T-helper 1 cell treated with Interleukin-12 subunit alpha and Interleukin-12 subunit beta and Interleukin-4 antibody, amounts not matched to agents 30 ng/mL and 1 ng/mL, for 36 hours (primary cell): ENCODE data around the gene GLCCI1. TPM values are rescaled to one million over a fixed set of nuclear protein-coding genes. Genes with fewer than 3 reads are reported as not detected.
"Not testable (repeated sequence)": the region's sequence is repeated elsewhere in the genome, so short reads cannot be mapped to it uniquely, and the experiment has no call there.

Experiments
- intact Hi-C: fragments of 100-400 bp; cut with micrococcal nuclease; formaldehyde crosslinking; loops from one replicate; pipeline ENCODE4 v1.15.1; 2024
- total RNA-seq: library from RNA; stranded (reverse); gene quantifications from 2 replicates; pipeline ENCODE4 v1.2.3, GENCODE V29; 2022

Gene GLCCI1
- total RNA-seq, 1 donor from 2014 or later = 21.4 TPM

GRCh38 chr7:7984424-7984823 lies 15.8 kb downstream of the GLCCI1 start:
- intact Hi-C loops = no loop called here

- intact Hi-C loops = loop anchor here (5.0 kb wide), 1 partner anchor 139 kb away; no protein-coding TSS in a partner anchor
Measured at GRCh38 chr7:7988706-7989105, 20.1 kb downstream of the GLCCI1 start.

- intact Hi-C loops = loop anchor here (5.0 kb wide), 1 partner anchor 138 kb away; no protein-coding TSS in a partner anchor
Measured at GRCh38 chr7:7989133-7989532, 20.5 kb downstream of the GLCCI1 start.

- intact Hi-C loops = loop anchor here (5.0 kb wide), 1 partner anchor 137 kb away; no protein-coding TSS in a partner anchor
Measured at GRCh38 chr7:7989616-7990440, 21.2 kb downstream of the GLCCI1 start.

- intact Hi-C loops = no loop called here
Measured at GRCh38 chr7:7990441-7990761, 21.8 kb downstream of the GLCCI1 start.

DNA sequence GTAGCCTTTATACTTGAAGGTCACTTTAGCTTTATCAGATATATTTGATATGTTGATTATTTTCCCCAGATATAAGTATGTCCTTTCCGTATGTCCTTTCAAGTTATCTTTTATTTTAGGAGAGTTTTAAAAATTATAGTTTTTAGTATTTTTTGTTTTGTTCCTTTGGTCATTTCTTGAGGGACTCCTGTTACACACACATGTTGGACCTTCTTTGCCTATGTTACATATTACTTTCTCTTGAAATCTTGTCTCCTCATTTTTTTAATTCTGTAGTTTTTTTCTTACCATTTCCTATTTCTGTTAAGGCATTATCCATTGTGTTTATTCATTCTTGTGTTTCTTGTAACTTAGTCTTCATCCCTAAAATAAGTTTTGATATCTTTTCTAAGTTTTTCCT lies 23.9 kb downstream of the GLCCI1 start:
- intact Hi-C loops = no loop called here

DNA sequence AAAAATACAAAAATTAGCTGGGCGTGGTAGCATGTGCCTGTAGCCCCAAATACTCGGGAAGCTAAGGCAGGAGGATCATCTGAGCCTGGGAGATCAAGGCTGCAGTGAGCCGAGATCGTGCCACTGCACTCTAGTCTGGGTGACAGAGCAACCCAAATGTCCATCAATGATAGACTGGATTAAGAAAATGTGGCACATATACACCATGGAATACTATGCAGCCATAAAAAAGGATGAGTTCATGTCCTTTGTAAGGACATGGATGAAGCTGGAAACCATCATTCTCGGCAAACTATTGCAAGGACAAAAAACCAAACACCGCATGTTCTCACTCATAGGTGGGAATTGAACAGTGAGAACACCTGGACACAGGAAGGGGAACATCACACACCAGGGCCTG lies 26.8 kb downstream of the GLCCI1 start:
- intact Hi-C loops = not testable (repeated sequence)

DNA sequence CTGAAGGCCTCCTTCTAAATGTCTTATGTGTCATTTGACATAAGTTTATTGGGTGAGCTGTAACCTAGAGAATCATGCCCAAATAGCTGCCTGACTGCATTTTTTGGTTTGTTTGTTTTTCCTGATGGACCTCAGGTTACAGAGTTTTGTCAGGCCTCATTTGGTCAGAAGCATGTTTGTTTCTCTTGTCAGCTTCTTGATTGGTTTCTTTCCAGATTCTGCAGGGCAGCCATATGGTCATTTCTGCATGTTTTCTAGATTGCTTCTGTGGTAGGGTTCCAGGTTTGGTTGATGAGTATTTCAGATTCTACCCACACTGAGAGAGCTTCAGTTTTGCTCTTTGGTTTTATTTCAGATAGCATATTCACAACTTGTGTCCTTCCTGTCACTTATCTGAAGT lies 28.0 kb downstream of the GLCCI1 start:
- intact Hi-C loops = no loop called here

GRCh38 chr7:8000315-8000941 lies 31.8 kb downstream of the GLCCI1 start:
- intact Hi-C loops = no loop called here

- intact Hi-C loops = no loop called here
Measured at GRCh38 chr7:8003077-8003476, 34.5 kb downstream of the GLCCI1 start.

GRCh38 chr7:8005279-8005678 lies 36.7 kb downstream of the GLCCI1 start:
- intact Hi-C loops = no loop called here

- intact Hi-C loops = no loop called here
Measured at GRCh38 chr7:8014399-8014798, 45.8 kb downstream of the GLCCI1 start.

DNA sequence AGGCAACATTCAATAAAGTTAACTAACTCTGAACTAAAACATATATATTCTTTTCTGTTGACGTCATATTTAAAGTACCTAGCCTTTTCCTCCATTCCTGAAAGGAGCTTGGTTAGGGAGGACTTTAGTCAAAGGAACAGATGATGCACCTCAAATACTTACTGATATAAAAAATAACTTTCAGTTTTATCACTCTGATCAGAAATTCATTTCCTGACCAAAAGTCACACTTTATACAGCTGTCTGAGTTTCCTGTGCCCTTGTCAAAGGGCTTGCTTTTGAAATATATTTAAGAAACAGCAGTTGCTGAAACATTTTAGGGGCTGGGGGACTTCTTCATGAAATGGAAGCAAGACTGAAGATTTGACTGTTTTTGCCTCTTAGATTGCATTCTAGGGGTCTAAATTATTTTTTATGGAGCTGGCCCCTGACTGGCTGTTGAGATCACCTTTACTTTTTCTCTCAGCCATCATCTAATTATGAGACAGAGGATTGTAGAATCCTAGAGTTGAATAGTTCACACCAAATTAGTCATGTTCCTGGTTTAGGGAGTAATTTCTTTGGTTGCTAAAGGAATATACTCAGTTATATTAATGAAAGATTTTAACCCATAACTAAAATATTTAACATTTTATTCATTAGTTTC lies 46.6 kb downstream of the GLCCI1 start:
- intact Hi-C loops = loop anchor here (1.0 kb wide), 1 partner anchor 45 kb away; no protein-coding TSS in a partner anchor

DNA sequence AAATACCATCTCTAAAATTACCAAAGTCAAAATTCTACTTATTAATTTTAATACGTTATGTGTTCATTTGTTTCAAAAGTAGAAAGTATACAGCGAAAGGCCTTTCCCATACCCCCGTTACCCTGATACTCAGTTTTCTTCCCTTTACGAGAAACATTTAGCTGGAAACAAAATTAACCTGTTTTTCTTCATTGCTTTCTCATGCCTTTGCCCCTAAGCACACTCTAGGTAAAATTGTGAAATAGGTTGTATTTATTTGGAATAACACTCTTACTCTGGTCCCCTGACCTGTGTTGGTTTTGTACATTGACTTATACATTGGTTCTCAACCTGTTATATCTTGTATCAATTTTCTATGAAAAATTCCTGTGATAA lies 47.1 kb downstream of the GLCCI1 start:
- intact Hi-C loops = loop anchor here (1.0 kb wide), 1 partner anchor 45 kb away; no protein-coding TSS in a partner anchor

DNA sequence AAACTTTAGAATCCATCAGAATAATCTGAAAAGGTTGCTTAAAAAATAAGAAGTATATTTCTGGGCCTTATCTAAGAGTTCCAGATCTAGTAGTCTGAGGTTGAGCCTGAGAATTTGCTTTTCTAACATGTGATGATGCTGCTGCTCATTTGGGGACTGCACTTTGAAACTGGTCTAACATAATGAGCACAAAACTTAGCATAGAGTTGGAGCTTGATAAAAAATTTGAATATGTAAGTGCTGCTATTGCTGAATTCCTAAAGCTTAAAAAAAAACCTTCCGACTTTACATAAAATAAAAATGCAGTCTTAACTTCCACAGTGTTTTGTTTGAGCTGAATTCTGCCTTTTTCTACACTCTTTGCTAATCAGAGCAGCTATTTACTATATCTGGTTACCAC lies 48.8 kb downstream of the GLCCI1 start:
- intact Hi-C loops = no loop called here

DNA sequence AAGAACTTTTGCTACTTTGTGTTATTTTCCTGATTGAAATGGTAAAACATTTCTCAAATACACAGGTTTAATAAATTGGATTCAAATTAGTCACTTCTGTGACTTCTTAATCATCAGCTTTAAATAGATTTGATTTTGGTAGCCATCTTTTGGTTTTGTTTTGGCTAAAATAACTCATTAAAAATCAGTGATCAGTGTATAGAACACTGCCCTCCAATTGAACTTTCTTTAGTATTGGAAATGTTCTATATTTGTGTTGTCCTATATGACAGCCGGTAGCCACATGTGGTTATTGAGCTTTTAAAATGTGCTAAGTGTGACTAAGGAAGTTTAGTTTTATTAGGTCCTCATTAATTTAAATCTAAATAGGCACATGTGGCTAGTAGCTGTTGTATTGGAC lies 50.4 kb downstream of the GLCCI1 start:
- intact Hi-C loops = no loop called here

DNA sequence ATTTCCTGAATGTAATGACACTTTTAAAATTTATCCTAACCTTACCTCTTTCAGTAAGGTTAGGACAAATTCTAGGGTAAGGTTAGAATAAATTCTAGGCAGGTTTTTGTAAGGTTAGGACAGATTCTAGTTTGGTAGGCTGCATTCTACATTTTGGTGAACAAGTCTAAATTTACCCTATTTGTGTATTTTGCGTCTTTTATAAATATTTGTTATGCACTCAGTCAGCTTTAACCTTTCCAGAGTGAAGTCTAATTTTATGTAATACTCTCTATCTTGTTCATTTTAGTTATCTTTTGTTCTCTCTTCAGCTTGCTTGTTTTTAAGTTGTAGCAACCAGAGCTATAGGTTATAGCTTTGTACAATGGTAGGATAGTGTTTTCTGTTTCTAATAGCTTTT lies 54.0 kb downstream of the GLCCI1 start:
- intact Hi-C loops = no loop called here

DNA sequence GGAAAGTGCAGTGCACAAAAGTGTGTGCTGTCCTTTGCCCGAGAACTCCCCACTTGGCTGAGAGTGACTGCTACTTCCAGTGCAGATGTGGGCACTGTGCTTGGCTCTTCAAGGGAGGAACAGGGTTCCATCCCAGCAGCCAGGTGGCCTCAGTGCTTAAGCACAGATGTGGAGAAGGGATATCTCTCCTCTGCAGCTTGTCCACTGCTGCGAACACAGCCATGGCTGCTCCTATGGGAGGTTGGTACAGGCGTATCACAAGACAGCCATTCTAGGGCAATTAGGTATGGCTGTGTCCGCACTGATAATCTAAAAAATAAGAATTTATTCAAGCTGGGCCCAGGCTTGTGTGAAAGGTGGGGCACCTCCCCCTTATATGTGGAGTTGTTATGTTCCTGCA lies 66.6 kb downstream of the GLCCI1 start:
- intact Hi-C loops = loop anchor here (1.0 to 5.0 kb wide), 4 partner anchors 168 to 393 kb away; partner anchors contain the start of gene UMAD1

DNA sequence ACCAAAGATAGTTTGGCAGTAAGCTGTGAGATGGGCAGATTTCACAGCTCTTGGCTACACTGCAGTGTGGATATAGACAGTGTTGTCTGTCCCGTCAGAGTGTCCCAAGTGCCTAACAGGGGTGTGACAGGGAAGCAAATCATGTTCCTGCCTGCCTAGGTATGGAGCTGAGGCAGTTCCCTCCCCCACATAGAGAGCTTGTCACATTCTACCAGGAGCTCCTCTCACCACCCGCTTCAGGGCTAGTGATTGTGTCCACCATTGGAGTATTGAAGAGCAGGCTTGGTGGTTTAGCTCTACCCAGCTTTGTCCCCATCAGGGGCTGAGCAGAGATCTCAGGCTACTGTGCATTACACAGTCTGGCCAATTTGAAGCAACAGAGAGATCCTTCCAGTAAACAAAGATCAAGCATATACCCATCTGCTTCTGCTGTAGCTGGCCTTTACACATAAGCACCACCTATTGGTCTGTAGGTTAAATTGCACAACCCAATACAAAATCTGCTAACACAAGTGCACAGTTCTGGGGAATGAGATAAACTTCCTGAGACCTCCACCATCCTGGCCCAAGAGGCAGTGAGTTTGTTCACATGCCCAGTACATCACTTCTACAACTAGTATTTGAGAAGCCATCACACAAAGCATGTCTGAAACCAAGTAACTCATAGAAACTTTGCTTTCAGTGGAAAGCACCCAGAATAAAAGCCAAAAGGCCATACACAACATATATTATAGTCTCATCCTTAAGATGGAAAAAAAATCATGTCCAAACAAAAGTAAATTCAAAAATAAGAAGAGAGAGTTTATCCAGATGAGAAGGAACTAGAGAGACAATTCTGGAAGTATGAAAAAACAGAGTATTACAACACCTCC lies 67.3 kb downstream of the GLCCI1 start:
- intact Hi-C loops = loop anchor here (1.0 to 5.0 kb wide), 9 partner anchors 66 to 394 kb away; partner anchors contain the start of gene UMAD1

- intact Hi-C loops = loop anchor here (2.0 to 5.0 kb wide), 4 partner anchors 116 to 395 kb away; partner anchors contain the start of gene UMAD1
Measured at GRCh38 chr7:8037151-8037550, 68.6 kb downstream of the GLCCI1 start.

DNA sequence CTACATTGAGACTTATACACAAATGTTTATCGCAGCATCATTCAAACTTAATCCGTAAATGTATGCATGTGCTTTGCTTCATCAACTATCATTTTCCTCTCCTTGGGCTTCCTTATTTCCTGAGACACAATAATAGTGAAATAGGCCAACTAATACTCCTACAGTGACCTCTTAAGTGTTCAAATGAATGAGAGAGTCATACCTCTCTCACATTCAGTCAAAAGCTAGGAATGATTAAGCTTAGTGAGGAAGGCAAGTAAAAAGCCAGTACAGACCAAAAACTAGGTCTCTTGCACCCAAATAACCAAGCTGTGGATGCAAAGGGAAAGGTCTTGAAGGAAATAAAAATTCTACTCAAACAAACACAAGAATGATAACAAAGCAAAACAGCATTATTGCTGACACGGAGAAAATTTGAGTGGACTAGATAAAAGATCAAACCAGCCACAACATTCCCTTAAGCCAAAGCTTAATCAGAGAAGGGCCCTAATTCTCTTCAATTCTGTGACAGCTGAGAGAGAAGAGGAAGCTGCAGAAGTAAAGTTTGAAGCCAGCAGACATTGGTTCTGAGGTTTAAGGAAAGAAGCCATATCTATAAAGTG lies 72.3 kb downstream of the GLCCI1 start:
- intact Hi-C loops = no loop called here
